ENCODE measurements around the gene NEK7.

Gene NEK7

DNA sequence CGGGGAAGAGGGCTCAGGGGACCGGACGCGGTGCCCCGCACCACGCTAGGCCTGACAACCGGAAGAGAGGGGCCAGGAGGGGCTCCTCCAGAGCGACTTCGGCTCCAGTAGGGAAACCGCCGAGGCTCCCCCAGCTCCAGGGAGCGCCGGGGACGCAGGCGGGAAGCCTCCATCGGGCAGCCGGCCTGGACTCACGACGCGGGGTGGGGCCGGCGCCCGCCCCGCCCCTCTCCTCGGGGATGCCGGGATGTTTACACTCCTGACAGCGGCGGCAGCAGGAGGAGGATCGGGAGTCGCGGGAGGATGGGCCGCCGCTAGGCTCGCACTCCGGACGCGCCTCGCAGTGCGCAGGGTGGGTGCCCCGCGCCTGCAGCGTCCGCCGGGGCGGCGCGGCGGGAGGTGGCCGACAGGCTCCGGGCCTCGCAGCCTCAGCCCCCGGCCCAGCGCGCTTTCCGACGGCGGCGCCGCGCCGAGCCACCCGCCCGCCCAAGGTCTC is at the start of gene NEK7:
NEK7 (plus strand) TSS at position 254 of the 496 bp plus-strand sequence. CDS start 75,583 bp downstream, outside the sequence.
- Mint-ChIP-seq H3K9me3 (no peaks in the 10 kb centered on the region), H3K27ac (peak within 1 kb of the TSS; percentile 96), H3K4me1 (peaks cover 17% of the 10 kb centered on the region), H3K36me3 (no peaks in the 10 kb centered on the region), H3K27me3 (no peaks in the 10 kb centered on the region), H3K4me3 (peak within 1 kb of the TSS; percentile 100)
- DNase-seq (ENCODE audit: low spot score in 2 of 2), result peak; percentile 42 to 75
- ATAC-seq (ENCODE audit: low read depth), result peak; percentile 42

DNA sequence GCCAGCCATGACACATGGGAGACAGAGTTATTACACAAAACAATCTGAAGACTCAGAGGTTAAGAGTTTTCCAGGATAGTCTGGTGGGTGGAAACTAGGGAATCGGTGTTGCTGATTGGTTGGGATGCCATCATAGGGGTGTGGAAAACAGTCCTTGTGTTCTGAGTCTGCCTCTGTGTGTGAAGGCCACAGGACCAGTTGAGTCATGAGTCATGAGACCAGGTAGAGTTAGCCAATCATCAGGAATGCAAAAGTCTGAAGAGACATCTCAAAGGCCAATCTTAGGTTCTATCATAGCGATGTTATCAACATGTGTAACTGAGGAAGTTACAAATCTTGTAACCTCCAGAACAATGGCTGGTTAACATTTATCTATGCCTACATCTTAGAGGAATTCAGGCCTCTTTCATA is 49.7 kb upstream of the NEK7 start:
- Mint-ChIP-seq H3K36me3 (no peaks in the 10 kb centered on the region), H3K9me3 (no peaks in the 10 kb centered on the region), H3K27ac (no peak overlapping the region), H3K4me1 (no peaks in the 10 kb centered on the region), H3K27me3 (no peaks in the 10 kb centered on the region), H3K4me3 (no peak overlapping the region)
- no peak for ATAC-seq (ENCODE audit: low read depth)
- DNase-seq (ENCODE audit: low spot score in 2 of 2), result no peak

DNA sequence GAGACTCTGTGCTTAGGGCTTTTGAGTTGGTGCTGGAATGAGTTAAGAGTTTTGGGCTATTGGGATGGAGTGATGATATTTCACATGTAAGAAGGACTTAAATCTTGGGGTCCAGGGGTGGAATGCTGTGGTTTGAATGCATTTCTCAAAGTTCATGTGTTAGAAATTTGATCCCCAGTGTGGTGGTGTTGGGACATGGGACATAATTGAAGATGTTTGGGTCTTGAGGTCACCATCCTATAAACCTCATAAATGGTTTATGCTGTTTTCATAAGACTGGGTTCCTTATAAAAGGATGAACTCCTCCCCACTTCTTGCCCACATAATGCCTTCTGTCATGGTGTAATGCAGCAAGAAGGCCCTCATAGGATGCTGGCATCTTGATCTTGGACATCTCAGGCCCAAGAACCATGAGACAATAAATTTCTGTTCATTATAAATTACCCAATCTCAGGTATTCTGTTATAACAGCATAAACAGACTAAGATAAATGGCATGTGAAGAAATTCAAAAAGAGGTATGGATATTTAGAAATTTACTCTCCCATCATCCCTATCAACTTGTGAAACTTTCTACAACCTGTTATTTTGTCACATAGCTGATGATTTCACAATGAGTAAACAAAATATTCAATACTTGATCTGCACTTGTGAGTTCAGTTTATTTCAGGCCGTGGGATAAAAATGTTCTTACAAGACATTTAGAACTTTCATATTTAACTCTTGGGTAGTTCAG is 48.0 kb upstream of the NEK7 start:
- ATAC-seq (ENCODE audit: low read depth), result no peak
- Mint-ChIP-seq H3K27me3 (peaks cover 1% of the 10 kb centered on the region), H3K9me3 (no peaks in the 10 kb centered on the region), H3K4me3 (no peak overlapping the region), H3K27ac (no peak overlapping the region), H3K36me3 (no peaks in the 10 kb centered on the region), H3K4me1 (no peaks in the 10 kb centered on the region)
- DNase-seq (ENCODE audit: low spot score in 2 of 2), result no peak

- Mint-ChIP-seq H3K4me1 (no peaks in the 10 kb centered on the region), H3K36me3 (no peaks in the 10 kb centered on the region), H3K27me3 (peaks cover 4% of the 10 kb centered on the region), H3K27ac (no peak overlapping the region), H3K9me3 (no peaks in the 10 kb centered on the region), H3K4me3 (no peak overlapping the region)
- DNase-seq (ENCODE audit: low spot score in 2 of 2), result no peak
- no peak for ATAC-seq (ENCODE audit: low read depth)
These were observed 47.5 kb upstream of the NEK7 start for GRCh38 chr1:198109371-198109715.

DNA sequence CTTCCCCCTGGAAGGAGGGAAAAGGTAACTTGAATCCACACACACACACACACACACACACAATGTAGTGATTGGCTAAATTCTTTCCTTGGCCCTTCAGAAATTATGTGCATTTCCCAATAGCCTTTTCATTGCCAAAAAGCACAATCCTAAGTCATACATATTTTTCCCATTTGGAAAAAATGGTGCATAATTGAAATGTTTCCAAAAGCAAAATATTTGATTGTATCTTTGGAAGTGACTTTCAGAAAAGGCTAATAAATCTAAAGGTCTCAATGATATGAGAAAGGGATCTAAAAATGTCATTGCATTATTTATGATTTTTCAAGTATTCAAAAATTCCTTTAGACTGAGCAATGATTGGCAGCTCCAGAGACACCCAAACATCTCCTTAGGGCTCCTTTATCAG is 43.5 kb upstream of the NEK7 start:
- H3K27me3 Mint-ChIP-seq, result peaks cover 5% of the 10 kb centered on the region
- DNase-seq (ENCODE audit: low spot score in 2 of 2) (no peak), ATAC-seq (ENCODE audit: low read depth) (no peak)
- no peak overlapping the region for H3K27ac Mint-ChIP-seq
- H3K9me3 Mint-ChIP-seq, result no peaks in the 10 kb centered on the region
- H3K4me1 Mint-ChIP-seq, result no peaks in the 10 kb centered on the region
- no peaks in the 10 kb centered on the region for H3K36me3 Mint-ChIP-seq
- no peak overlapping the region for H3K4me3 Mint-ChIP-seq

DNA sequence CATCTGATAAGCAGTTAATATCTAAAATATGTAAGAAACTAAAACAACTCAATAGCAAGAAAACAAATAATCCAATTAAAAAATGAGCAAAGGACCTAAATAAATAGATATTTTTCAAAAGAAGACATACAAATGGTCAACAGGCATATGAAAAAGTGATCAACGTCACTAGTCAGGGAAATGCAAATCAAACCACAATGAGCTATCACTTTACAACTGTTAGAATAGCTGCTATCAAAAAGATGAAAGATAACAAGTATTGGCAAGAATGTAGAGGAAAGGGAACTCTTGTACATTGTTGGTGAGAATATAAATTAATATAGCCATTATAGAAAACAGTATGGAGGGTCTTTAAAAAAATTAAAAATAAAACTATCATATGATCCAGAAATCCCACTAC is 40.7 kb upstream of the NEK7 start:
- Mint-ChIP-seq H3K4me3 (no peak overlapping the region), H3K9me3 (no peaks in the 10 kb centered on the region), H3K4me1 (no peaks in the 10 kb centered on the region), H3K27me3 (peaks cover 5% of the 10 kb centered on the region), H3K27ac (no peak overlapping the region), H3K36me3 (no peaks in the 10 kb centered on the region)
- DNase-seq (ENCODE audit: low spot score in 2 of 2) (no peak), ATAC-seq (ENCODE audit: low read depth) (no peak)

GRCh38 chr1:198116469-198116868 is 40.3 kb upstream of the NEK7 start:
- H3K4me1 Mint-ChIP-seq, result no peaks in the 10 kb centered on the region
- H3K36me3 Mint-ChIP-seq, result no peaks in the 10 kb centered on the region
- ATAC-seq (ENCODE audit: low read depth) (no peak), DNase-seq (ENCODE audit: low spot score in 2 of 2) (no peak)
- no peaks in the 10 kb centered on the region for H3K9me3 Mint-ChIP-seq
- H3K4me3 Mint-ChIP-seq, result no peak overlapping the region
- H3K27ac Mint-ChIP-seq, result no peak overlapping the region
- H3K27me3 Mint-ChIP-seq, result peaks cover 5% of the 10 kb centered on the region

DNA sequence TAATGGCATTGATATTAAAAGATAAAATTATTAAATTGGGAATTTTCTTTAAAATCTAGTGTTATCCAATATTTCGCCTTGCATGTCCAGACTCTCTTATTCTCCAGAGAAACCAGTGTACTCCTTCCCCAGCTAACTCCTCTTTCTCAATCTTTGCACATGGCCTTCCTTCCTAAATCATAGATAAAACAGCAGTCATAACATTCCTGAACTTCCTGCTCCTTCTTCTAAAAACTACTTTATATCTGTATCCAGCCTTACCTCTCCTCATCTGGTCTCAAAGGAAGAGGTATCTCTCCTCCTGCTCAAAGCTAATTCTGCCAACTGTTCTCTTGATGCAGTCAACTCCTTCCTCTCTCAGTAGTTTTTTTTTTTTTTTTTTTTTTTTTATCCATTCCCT is 39.5 kb upstream of the NEK7 start:
- Mint-ChIP-seq H3K9me3 (no peaks in the 10 kb centered on the region), H3K27me3 (peaks cover 5% of the 10 kb centered on the region), H3K27ac (no peak overlapping the region), H3K4me3 (no peak overlapping the region), H3K36me3 (no peaks in the 10 kb centered on the region), H3K4me1 (no peaks in the 10 kb centered on the region)
- no peak for ATAC-seq (ENCODE audit: low read depth)
- DNase-seq (ENCODE audit: low spot score in 2 of 2), result no peak

DNA sequence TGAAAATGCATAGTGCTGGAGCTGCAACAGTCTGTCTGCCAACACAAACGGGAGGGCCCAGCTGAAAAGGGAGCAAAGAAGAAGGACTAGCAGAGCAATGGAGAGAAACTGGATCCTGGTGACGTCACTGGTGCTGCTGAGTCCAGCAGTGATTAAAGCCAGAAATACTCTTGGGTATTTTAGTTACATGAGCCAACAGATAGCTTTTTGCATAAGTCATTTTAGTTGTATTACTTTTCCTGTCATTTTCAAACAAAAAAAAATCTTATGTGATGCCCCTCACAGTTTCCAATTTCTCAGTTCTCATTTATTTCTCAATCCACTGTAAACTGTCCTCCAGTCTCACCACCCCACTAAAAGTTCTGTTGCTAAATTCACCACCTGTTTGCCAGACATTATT is 38.7 kb upstream of the NEK7 start:
- peaks cover 7% of the 10 kb centered on the region for H3K27me3 Mint-ChIP-seq
- no peak overlapping the region for H3K4me3 Mint-ChIP-seq
- no peaks in the 10 kb centered on the region for H3K36me3 Mint-ChIP-seq
- H3K27ac Mint-ChIP-seq, result no peak overlapping the region
- ATAC-seq (ENCODE audit: low read depth) (no peak), DNase-seq (ENCODE audit: low spot score in 2 of 2) (no peak)
- no peaks in the 10 kb centered on the region for H3K4me1 Mint-ChIP-seq
- no peaks in the 10 kb centered on the region for H3K9me3 Mint-ChIP-seq

- Mint-ChIP-seq H3K4me3 (no peak overlapping the region), H3K27ac (no peak overlapping the region), H3K4me1 (no peaks in the 10 kb centered on the region), H3K9me3 (no peaks in the 10 kb centered on the region), H3K36me3 (no peaks in the 10 kb centered on the region), H3K27me3 (peaks cover 3% of the 10 kb centered on the region)
- no peak for DNase-seq (ENCODE audit: low spot score in 2 of 2)
- no peak for ATAC-seq (ENCODE audit: low read depth)
These were observed 36.9 kb upstream of the NEK7 start for GRCh38 chr1:198119906-198120305.

- Mint-ChIP-seq H3K9me3 (no peaks in the 10 kb centered on the region), H3K4me1 (no peaks in the 10 kb centered on the region), H3K27ac (no peak overlapping the region), H3K36me3 (no peaks in the 10 kb centered on the region), H3K27me3 (peaks cover 3% of the 10 kb centered on the region), H3K4me3 (no peak overlapping the region)
- ATAC-seq (ENCODE audit: low read depth), result no peak
- DNase-seq (ENCODE audit: low spot score in 2 of 2), result no peak
These were observed 35.6 kb upstream of the NEK7 start for GRCh38 chr1:198121056-198121826.

- Mint-ChIP-seq H3K36me3 (no peaks in the 10 kb centered on the region), H3K9me3 (no peaks in the 10 kb centered on the region), H3K27me3 (peaks cover 1% of the 10 kb centered on the region), H3K4me3 (no peak overlapping the region), H3K27ac (no peak overlapping the region), H3K4me1 (no peaks in the 10 kb centered on the region)
- no peak for ATAC-seq (ENCODE audit: low read depth)
- DNase-seq (ENCODE audit: low spot score in 2 of 2), result no peak
These were observed 34.1 kb upstream of the NEK7 start for GRCh38 chr1:198122693-198123092.

DNA sequence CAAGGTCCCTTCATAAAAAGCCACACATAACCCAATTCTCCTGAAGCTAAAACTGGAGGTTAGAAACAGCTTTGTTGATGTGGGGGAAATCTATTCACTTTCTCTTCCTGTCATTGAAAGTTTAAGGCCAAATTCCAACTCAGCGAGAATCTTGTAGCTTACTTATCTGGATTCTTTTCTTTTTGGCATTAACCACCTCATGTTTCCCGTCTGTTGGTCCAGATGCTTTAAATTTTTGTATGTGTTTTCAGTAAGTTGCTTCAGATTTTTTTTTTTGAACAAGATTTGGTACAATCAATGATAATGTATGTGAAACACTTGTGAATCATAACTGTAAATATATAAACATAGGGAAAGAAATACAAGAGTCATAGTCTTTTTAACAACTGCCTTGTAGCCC is 33.7 kb upstream of the NEK7 start:
- no peak overlapping the region for H3K4me3 Mint-ChIP-seq
- no peaks in the 10 kb centered on the region for H3K9me3 Mint-ChIP-seq
- H3K4me1 Mint-ChIP-seq, result no peaks in the 10 kb centered on the region
- H3K27ac Mint-ChIP-seq, result no peak overlapping the region
- ATAC-seq (ENCODE audit: low read depth), result no peak
- peaks cover 1% of the 10 kb centered on the region for H3K27me3 Mint-ChIP-seq
- H3K36me3 Mint-ChIP-seq, result no peaks in the 10 kb centered on the region
- no peak for DNase-seq (ENCODE audit: low spot score in 2 of 2)

- no peak for ATAC-seq (ENCODE audit: low read depth)
- no peak overlapping the region for H3K4me3 Mint-ChIP-seq
- H3K4me1 Mint-ChIP-seq, result no peaks in the 10 kb centered on the region
- H3K36me3 Mint-ChIP-seq, result no peaks in the 10 kb centered on the region
- H3K27me3 Mint-ChIP-seq, result peaks cover 1% of the 10 kb centered on the region
- no peaks in the 10 kb centered on the region for H3K9me3 Mint-ChIP-seq
- DNase-seq (ENCODE audit: low spot score in 2 of 2), result no peak
- no peak overlapping the region for H3K27ac Mint-ChIP-seq
These were observed 32.1 kb upstream of the NEK7 start for GRCh38 chr1:198124673-198125072.
